KMS-11 (cell line): ENCODE measurements around the gene HERC3.

Source experiments
- H2AFZ ChIP-seq: fragments of 200-600 bp; sonication (generic); 2 replicates; pipeline ENCODE4 v1.6.1; 2016; ENCODE audit warnings: antibody characterized with exemption, mixed run types, low read depth
- H3K27ac ChIP-seq: fragments of 200-600 bp; sonication (generic); 2 replicates; pipeline ENCODE4 v1.6.1; 2016; ENCODE audit warnings: mild to moderate bottlenecking, mixed run types
- H3K27me3 ChIP-seq: fragments of 200-600 bp; sonication (generic); 2 replicates; pipeline ENCODE4 v1.6.1; 2017; ENCODE audit warnings: mild to moderate bottlenecking, low read depth, mixed run types, moderate library complexity; ENCODE audit not compliant: insufficient read depth
- H3K36me3 ChIP-seq: fragments of 200-600 bp; sonication (generic); 2 replicates; pipeline ENCODE4 v1.6.1; 2017; ENCODE audit warnings: mild to moderate bottlenecking, mixed run types; ENCODE audit not compliant: insufficient read depth
- H3K4me1 ChIP-seq: fragments of 200-600 bp; sonication (generic); 2 replicates; pipeline ENCODE4 v1.6.1; 2016; ENCODE audit warnings: mild to moderate bottlenecking, low read depth, mixed run types; ENCODE audit not compliant: poor library complexity, severe bottlenecking
- H3K4me2 ChIP-seq: fragments of 200-600 bp; sonication (generic); 2 replicates; pipeline ENCODE4 v1.7.0; 2016; ENCODE audit warnings: mild to moderate bottlenecking, mixed run types
- H3K4me3 ChIP-seq: fragments of 200-600 bp; sonication (generic); IDR thresholded peaks from 2 replicates; pipeline ENCODE4 v1.6.1; 2017; ENCODE audit warnings: low read depth, low read length, mixed read lengths; ENCODE audit not compliant: insufficient read depth
- H3K79me2 ChIP-seq: fragments of 200-600 bp; sonication (generic); 2 replicates; pipeline ENCODE4 v1.6.1; 2016; ENCODE audit warnings: low read depth, mixed run types; ENCODE audit not compliant: insufficient read depth
- H3K9ac ChIP-seq: fragments of 200-600 bp; sonication (generic); 2 replicates; pipeline ENCODE4 v1.6.1; 2016; ENCODE audit warnings: mild to moderate bottlenecking, mixed run types
- H4K20me1 ChIP-seq: fragments of 200-600 bp; sonication (generic); 2 replicates; pipeline ENCODE4 v1.6.1; 2016; ENCODE audit warnings: mild to moderate bottlenecking, mixed run types; ENCODE audit not compliant: insufficient read depth
- CTCF ChIP-seq: fragments of 200-600 bp; sonication (generic); conservative IDR thresholded peaks from 2 replicates; pipeline ENCODE4 v1.6.1; 2017; ENCODE audit warnings: low read depth, mild to moderate bottlenecking, antibody characterized with exemption, low read length, moderate library complexity, mixed read lengths

Gene HERC3

GRCh38 chr4:88730811-88731210, 138.5 kb downstream of the HERC3 start:
- Histone ChIP-seq H3K79me2 (no peaks in the 10 kb centered on the region), H3K27ac (no peak overlapping the region), H3K36me3 (no peaks in the 10 kb centered on the region), H4K20me1 (no peaks in the 10 kb centered on the region), H3K4me1 (no peaks in the 10 kb centered on the region), H3K27me3 (no peaks in the 10 kb centered on the region), H3K4me3 (no peak overlapping the region), H2AFZ (no peak overlapping the region), H3K4me2 (no peak overlapping the region), H3K9ac (no peak overlapping the region)
- no peak for TF ChIP-seq CTCF

GRCh38 chr4:88731381-88731780, 139.1 kb downstream of the HERC3 start:
- Histone ChIP-seq H3K9ac (no peak overlapping the region), H3K79me2 (no peaks in the 10 kb centered on the region), H2AFZ (no peak overlapping the region), H3K27me3 (no peaks in the 10 kb centered on the region), H3K4me2 (no peak overlapping the region), H3K27ac (no peak overlapping the region), H3K36me3 (no peaks in the 10 kb centered on the region), H3K4me3 (no peak overlapping the region), H3K4me1 (no peaks in the 10 kb centered on the region), H4K20me1 (no peaks in the 10 kb centered on the region)
- TF ChIP-seq CTCF: no peak

- H3K79me2 ChIP-seq: no peaks in the 10 kb centered on the region
- H2AFZ ChIP-seq: no peak overlapping the region
- H4K20me1 ChIP-seq: no peaks in the 10 kb centered on the region
- no peaks in the 10 kb centered on the region for H3K4me1 ChIP-seq
- H3K9ac ChIP-seq: no peak overlapping the region
- no peak overlapping the region for H3K4me2 ChIP-seq
- H3K4me3 ChIP-seq: no peak overlapping the region
- no peak for TF ChIP-seq CTCF
- no peaks in the 10 kb centered on the region for H3K36me3 ChIP-seq
- H3K27me3 ChIP-seq: no peaks in the 10 kb centered on the region
- no peak overlapping the region for H3K27ac ChIP-seq
Measured at GRCh38 chr4:88732714-88733368, 140.6 kb downstream of the HERC3 start.

- no peak overlapping the region for H3K4me3 ChIP-seq
- no peak overlapping the region for H2AFZ ChIP-seq
- no peak overlapping the region for H3K4me2 ChIP-seq
- H3K9ac ChIP-seq: no peak overlapping the region
- no peaks in the 10 kb centered on the region for H3K27me3 ChIP-seq
- H3K36me3 ChIP-seq: no peaks in the 10 kb centered on the region
- H3K27ac ChIP-seq: no peak overlapping the region
- no peak for TF ChIP-seq CTCF
- H3K79me2 ChIP-seq: no peaks in the 10 kb centered on the region
- H3K4me1 ChIP-seq: no peaks in the 10 kb centered on the region
- no peaks in the 10 kb centered on the region for H4K20me1 ChIP-seq
Measured at GRCh38 chr4:88734403-88734949, 142.2 kb downstream of the HERC3 start.
